Measurements from ENCODE around the gene RMND5B. TPM values are rescaled to one million over a fixed set of nuclear protein-coding genes. Genes with fewer than 3 reads are reported as not detected.

RMND5B gene
- polyA plus RNA-seq, 1 of the 3 experiments (the other 2 are of a cell fraction): 42.8 TPM

- TF ChIP-seq, protein P1, sequence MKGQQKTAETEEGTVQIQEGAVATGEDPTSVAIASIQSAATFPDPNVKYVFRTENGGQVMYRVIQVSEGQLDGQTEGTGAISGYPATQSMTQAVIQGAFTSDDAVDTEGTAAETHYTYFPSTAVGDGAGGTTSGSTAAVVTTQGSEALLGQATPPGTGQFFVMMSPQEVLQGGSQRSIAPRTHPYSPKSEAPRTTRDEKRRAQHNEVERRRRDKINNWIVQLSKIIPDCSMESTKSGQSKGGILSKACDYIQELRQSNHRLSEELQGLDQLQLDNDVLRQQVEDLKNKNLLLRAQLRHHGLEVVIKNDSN (IDR thresholded peaks at IDR 0.05; ENCODE audit: borderline replicate concordance, low read depth): no peak
- TF ChIP-seq POLR2AphosphoS5 (IDR thresholded peaks at IDR 0.05; ENCODE audit: low read depth, low read length): no peak
- no peak for TF ChIP-seq RCOR1 (IDR thresholded peaks at IDR 0.05; ENCODE audit: low read length)
- TF ChIP-seq RXRA (IDR thresholded peaks at IDR 0.05; ENCODE audit: borderline replicate concordance, low read depth): no peak
- no peak for TF ChIP-seq IRF3 (IDR thresholded peaks at IDR 0.05; ENCODE audit: low read depth, low read length)
- TF ChIP-seq, protein P2, sequence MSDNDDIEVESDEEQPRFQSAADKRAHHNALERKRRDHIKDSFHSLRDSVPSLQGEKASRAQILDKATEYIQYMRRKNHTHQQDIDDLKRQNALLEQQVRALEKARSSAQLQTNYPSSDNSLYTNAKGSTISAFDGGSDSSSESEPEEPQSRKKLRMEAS (IDR thresholded peaks at IDR 0.05; ENCODE audit: low read depth): no peak
- TF ChIP-seq SIN3A (IDR thresholded peaks at IDR 0.05; ENCODE audit: borderline replicate concordance, low read depth, low read length): no peak
- no peak for TF ChIP-seq FOXJ3 (CRISPR knock-in tag; IDR thresholded peaks at IDR 0.05)
- TF ChIP-seq, protein P3, sequence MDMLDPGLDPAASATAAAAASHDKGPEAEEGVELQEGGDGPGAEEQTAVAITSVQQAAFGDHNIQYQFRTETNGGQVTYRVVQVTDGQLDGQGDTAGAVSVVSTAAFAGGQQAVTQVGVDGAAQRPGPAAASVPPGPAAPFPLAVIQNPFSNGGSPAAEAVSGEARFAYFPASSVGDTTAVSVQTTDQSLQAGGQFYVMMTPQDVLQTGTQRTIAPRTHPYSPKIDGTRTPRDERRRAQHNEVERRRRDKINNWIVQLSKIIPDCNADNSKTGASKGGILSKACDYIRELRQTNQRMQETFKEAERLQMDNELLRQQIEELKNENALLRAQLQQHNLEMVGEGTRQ (IDR thresholded peaks at IDR 0.05; ENCODE audit: borderline replicate concordance, low read depth, low read length): no peak
- TF ChIP-seq PBX3 (IDR thresholded peaks at IDR 0.05): no peak
These were observed 15.4 kb downstream of the RMND5B start (continued) for GRCh38 chr5:178145965-178146820.

GRCh38 chr5:178147406-178147805 lies 16.6 kb downstream of the RMND5B start:
- H3K4me3 ChIP-seq (ENCODE audit: low read depth in 2 of 2, low read length in 1 of 2): no peak overlapping the region
- no peak overlapping the region for H3K4me2 ChIP-seq
- CTCF ChIA-PET: interaction anchor here (1.0 to 18.9 kb wide), 5 partner anchors 9 to 72 kb away, joined by 3 to 319 read pairs (median 23); no protein-coding TSS in a partner anchor
- H3K27me3 ChIP-seq (ENCODE audit: insufficient read depth): no peaks in the 10 kb centered on the region
- POLR2A ChIA-PET: interaction anchor here (0.7 kb wide), 1 partner anchor 72 kb away, joined by 3 read pairs; no protein-coding TSS in a partner anchor
- H3K9ac ChIP-seq: no peak overlapping the region
- peaks cover 9% of the 10 kb centered on the region; the same call in 1 of the 2 replicates for H3K79me2 ChIP-seq (ENCODE audit: insufficient read depth)
- DNase-seq: no peak
- no peaks in the 10 kb centered on the region for H3K9me2 ChIP-seq
- peaks cover 0 to 13% of the 10 kb centered on the region in 2 experiments; a peak in 3 of 4 replicates for H3K4me1 ChIP-seq (ENCODE audit: control insufficient read depth in 1 of 2, insufficient read depth in 2 of 2, low read depth in 1 of 2, low read length in 1 of 2)
- peaks cover 10% of the 10 kb centered on the region for H3F3A ChIP-seq (replicated peaks; ENCODE audit: insufficient read depth)
- no peak overlapping the region; a peak in 1 of 4 replicates for H3K27ac ChIP-seq (ENCODE audit: low read depth in 2 of 2, low read length in 1 of 2)
- WGBS (ENCODE audit: low lambda C conversion rate): 86% methylated on average over 13 of the region's 15 CpGs
- H3K9me3 ChIP-seq: no peaks in the 10 kb centered on the region
- peaks cover 31 to 86% of the 10 kb centered on the region in 2 experiments for H3K36me3 ChIP-seq (replicated peaks in 1 of 2; ENCODE audit: control insufficient read depth in 1 of 2, insufficient read depth in 2 of 2, low read length in 1 of 2)
- H4K20me1 ChIP-seq (ENCODE audit: insufficient read depth): peaks cover 7% of the 10 kb centered on the region
- H2AFZ ChIP-seq (ENCODE audit: low read depth): no peak overlapping the region
- TF ChIP-seq JUND (IDR thresholded peaks at IDR 0.05): no peak
- no peak for TF ChIP-seq MEF2A (IDR thresholded peaks at IDR 0.05; ENCODE audit: borderline replicate concordance, low read depth)
- TF ChIP-seq, protein P4, sequence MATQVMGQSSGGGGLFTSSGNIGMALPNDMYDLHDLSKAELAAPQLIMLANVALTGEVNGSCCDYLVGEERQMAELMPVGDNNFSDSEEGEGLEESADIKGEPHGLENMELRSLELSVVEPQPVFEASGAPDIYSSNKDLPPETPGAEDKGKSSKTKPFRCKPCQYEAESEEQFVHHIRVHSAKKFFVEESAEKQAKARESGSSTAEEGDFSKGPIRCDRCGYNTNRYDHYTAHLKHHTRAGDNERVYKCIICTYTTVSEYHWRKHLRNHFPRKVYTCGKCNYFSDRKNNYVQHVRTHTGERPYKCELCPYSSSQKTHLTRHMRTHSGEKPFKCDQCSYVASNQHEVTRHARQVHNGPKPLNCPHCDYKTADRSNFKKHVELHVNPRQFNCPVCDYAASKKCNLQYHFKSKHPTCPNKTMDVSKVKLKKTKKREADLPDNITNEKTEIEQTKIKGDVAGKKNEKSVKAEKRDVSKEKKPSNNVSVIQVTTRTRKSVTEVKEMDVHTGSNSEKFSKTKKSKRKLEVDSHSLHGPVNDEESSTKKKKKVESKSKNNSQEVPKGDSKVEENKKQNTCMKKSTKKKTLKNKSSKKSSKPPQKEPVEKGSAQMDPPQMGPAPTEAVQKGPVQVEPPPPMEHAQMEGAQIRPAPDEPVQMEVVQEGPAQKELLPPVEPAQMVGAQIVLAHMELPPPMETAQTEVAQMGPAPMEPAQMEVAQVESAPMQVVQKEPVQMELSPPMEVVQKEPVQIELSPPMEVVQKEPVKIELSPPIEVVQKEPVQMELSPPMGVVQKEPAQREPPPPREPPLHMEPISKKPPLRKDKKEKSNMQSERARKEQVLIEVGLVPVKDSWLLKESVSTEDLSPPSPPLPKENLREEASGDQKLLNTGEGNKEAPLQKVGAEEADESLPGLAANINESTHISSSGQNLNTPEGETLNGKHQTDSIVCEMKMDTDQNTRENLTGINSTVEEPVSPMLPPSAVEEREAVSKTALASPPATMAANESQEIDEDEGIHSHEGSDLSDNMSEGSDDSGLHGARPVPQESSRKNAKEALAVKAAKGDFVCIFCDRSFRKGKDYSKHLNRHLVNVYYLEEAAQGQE (IDR thresholded peaks at IDR 0.05; ENCODE audit: low read depth, low read length): no peak
- TF ChIP-seq ELF1 (IDR thresholded peaks at IDR 0.05): no peak
- no peak for TF ChIP-seq ZBTB33 (IDR thresholded peaks at IDR 0.05; ENCODE audit: borderline replicate concordance, low read depth)
- TF ChIP-seq CHD2 (IDR thresholded peaks at IDR 0.05; ENCODE audit: low read length, partially characterized antibody): no peak
- TF ChIP-seq, protein P1 (IDR thresholded peaks at IDR 0.05; ENCODE audit: borderline replicate concordance, low read depth): no peak
- no peak for TF ChIP-seq TEAD4 (IDR thresholded peaks at IDR 0.05; ENCODE audit: borderline replicate concordance, insufficient read depth)
- TF ChIP-seq SMC3 (IDR thresholded peaks at IDR 0.05; ENCODE audit: low read depth, low read length): no peak
